Left lung (tissue), 10 donors: Measurements from ENCODE around the gene KIRREL3. TPM values are rescaled to one million over a fixed set of nuclear protein-coding genes. Genes with fewer than 3 reads are reported as not detected.

Source experiments
- ATAC-seq: fragments of 200-7000 bp; cut with Tn5 transposase; one replicate; pipeline ENCODE4 v1.9.1; 2020; ENCODE audit warnings: moderate library complexity
- DNase-seq, 4 donors: peaks; one replicate each; pipeline ENCODE4 v3.0.0-alpha.2; 2013 to 2020
- H3K27ac ChIP-seq, 2 donors: fragments of 200-600 bp; sonication (generic) in 1 of 2; one replicate each; pipeline versions ENCODE4 v1.5.0 to v1.8.0; 2020 to 2021
- H3K27me3 ChIP-seq, 2 donors: fragments of 200-600 bp; sonication (generic) in 1 of 2; one replicate each; pipeline versions ENCODE4 v1.5.0 to v1.8.0; 2020 to 2021
- H3K36me3 ChIP-seq, 2 donors: fragments of 200-600 bp; sonication (generic) in 1 of 2; one replicate each; pipeline versions ENCODE4 v1.5.0 to v1.8.0; 2020 to 2021
- H3K4me1 ChIP-seq, 2 donors: fragments of 200-600 bp; one replicate each; pipeline ENCODE4 v1.8.0; 2021
- H3K4me3 ChIP-seq, 2 donors: fragments of 200-600 bp; sonication (generic) in 1 of 2; one replicate each; pipeline versions ENCODE4 v1.5.0 to v1.8.0; 2020 to 2021; ENCODE audit warnings: mild to moderate bottlenecking in 1 of 2
- H3K9me3 ChIP-seq, 2 donors: fragments of 200-600 bp; sonication (generic) in 1 of 2; one replicate each; pipeline versions ENCODE4 v1.5.0 to v1.8.0; 2020 to 2021
- CTCF ChIP-seq, 2 donors: fragments of 200-600 bp; sonication (generic) in 1 of 2; IDR thresholded peaks; one replicate each; pipeline versions ENCODE4 v1.5.0 to v1.8.0; 2021; ENCODE audit warnings: antibody characterized with exemption in 2 of 2
- intact Hi-C, 2 donors: fragments of 100-400 bp; cut with DNase I; formaldehyde crosslinking; loops; one replicate each; pipeline versions ENCODE4 v1.11.2 to v1.14.2; 2022
- polyA plus RNA-seq, 6 donors: library from polyadenylated mRNA; unstranded; fragments of 120-200 nt; gene quantifications; one replicate each; pipeline ENCODE4 v1.2.1, GENCODE V29; 2013; ENCODE audit not compliant: insufficient read length in 6 of 6
- total RNA-seq, 2 donors: library from RNA; stranded (reverse); fragmentation: NEBNext Ultra II Directional; extraction: Animal tissue kit (Norgen Biotek cat#: 25700); gene quantifications; one replicate each; pipeline ENCODE4 v1.2.1, GENCODE V29; 2021
- donor health status: DM: no; HTN: yes; CAD: no.
- donor health status: DM: no; HTN: no; CAD: no.

The KIRREL3 gene
- total and polyA plus RNA-seq, 8 donors: 1.6 to 2.5 (median 2.0) TPM; not detected in 2

- Histone ChIP-seq H3K27ac (no peak overlapping the region), H3K36me3 (no peaks in the 10 kb centered on the region), H3K27me3 (peaks cover 0 to 4% of the 10 kb centered on the region in 2 donors), H3K9me3 (no peaks in the 10 kb centered on the region), H3K4me1 (no peaks in the 10 kb centered on the region), H3K4me3 (no peak overlapping the region)
- intact Hi-C loops: no loop called here
- ATAC-seq (peak; percentile 47), DNase-seq (no peak)
- no peak for TF ChIP-seq CTCF (IDR thresholded peaks at IDR 0.05)
Measured at GRCh38 chr11:126588630-126589491, 411.7 kb downstream of the KIRREL3 start.

- no peak for TF ChIP-seq CTCF (IDR thresholded peaks at IDR 0.05)
- peaks cover 0 to 4% of the 10 kb centered on the region in 2 donors for H3K27me3 ChIP-seq
- no peaks in the 10 kb centered on the region for H3K36me3 ChIP-seq
- intact Hi-C loops: no loop called here
- no peak overlapping the region for H3K4me3 ChIP-seq
- H3K27ac ChIP-seq: no peak overlapping the region
- no peaks in the 10 kb centered on the region for H3K4me1 ChIP-seq
- DNase-seq (no peak), ATAC-seq (no peak)
- H3K9me3 ChIP-seq: no peaks in the 10 kb centered on the region
Measured at GRCh38 chr11:126587541-126587940, 413.0 kb downstream of the KIRREL3 start.

GRCh38 chr11:126585774-126586491 lies 414.6 kb downstream of the KIRREL3 start:
- no peaks in the 10 kb centered on the region for H3K36me3 ChIP-seq
- H3K27ac ChIP-seq: peak overlapping the region; percentile 18 to 39
- H3K4me3 ChIP-seq: peak overlapping the region; percentile 1
- no peak for TF ChIP-seq CTCF (IDR thresholded peaks at IDR 0.05)
- ATAC-seq: peak; percentile 84
- no peaks in the 10 kb centered on the region for H3K9me3 ChIP-seq
- H3K27me3 ChIP-seq: peaks cover 0 to 4% of the 10 kb centered on the region in 2 donors
- H3K4me1 ChIP-seq: no peaks in the 10 kb centered on the region
- DNase-seq: peak; percentile 46 to 89 (median 65)
- intact Hi-C loops: no loop called here

GRCh38 chr11:126585388-126585773 lies 415.2 kb downstream of the KIRREL3 start:
- peak overlapping the region; percentile 1 for H3K4me3 ChIP-seq
- no peak for ATAC-seq
- TF ChIP-seq CTCF (IDR thresholded peaks at IDR 0.05): no peak
- peak overlapping the region; percentile 18 to 39 for H3K27ac ChIP-seq
- peaks cover 0 to 4% of the 10 kb centered on the region in 2 donors for H3K27me3 ChIP-seq
- no peaks in the 10 kb centered on the region for H3K9me3 ChIP-seq
- H3K36me3 ChIP-seq: no peaks in the 10 kb centered on the region
- H3K4me1 ChIP-seq: no peaks in the 10 kb centered on the region
- intact Hi-C loops: no loop called here
- peak in 1 of 4 donors; percentile 51 for DNase-seq
